IMR-90 (cell line): ENCODE measurements around the gene PROM2. TPM values are rescaled to one million over a fixed set of nuclear protein-coding genes. Genes with fewer than 3 reads are reported as not detected.

Source experiments
- ATAC-seq: fragments of 200-7000 bp; cut with Tn5 transposase; 2 replicates; pipeline ENCODE4 v1.9.1; 2020; ENCODE audit warnings: low read depth, mild to moderate bottlenecking, moderate library complexity
- BruUV-seq: library from RNA; stranded (reverse); fragments of 400-500 nt; replicated peaks from 2 replicates; lab custom pipeline; 2021; lab: Mats Ljungman, UMichigan
- CTCF ChIA-PET: fragments of 300-600 bp; formaldehyde crosslinking; extraction: SDS; loops from one replicate; lab custom pipeline; 2021; ENCODE audit warnings: antibody characterized with exemption; lab: Yijun Ruan, JAX
- POLR2A ChIA-PET: fragments of 300-600 bp; sonication (Branson Sonifier 250); formaldehyde crosslinking; loops from one replicate; lab custom pipeline; 2022; ENCODE audit warnings: antibody characterized with exemption; ENCODE audit not compliant: unreplicated experiment; lab: Charles Lee
- DNase-seq: peaks from one replicate; pipeline ENCODE4 v3.0.0; 2013
- H2AFZ ChIP-seq: replicated peaks from 2 replicates; pipeline ENCODE3; 2013; ENCODE audit warnings: low read length, mild to moderate bottlenecking; ENCODE audit not compliant: poor library complexity
- H2AK5ac ChIP-seq: 2 replicates; pipeline ENCODE4 v1.6.1; 2013; ENCODE audit warnings: low read depth, low read length, inconsistent platforms
- H2AK9ac ChIP-seq: replicated peaks from 2 replicates; pipeline ENCODE3; 2013; ENCODE audit warnings: mild to moderate bottlenecking, low read depth, low read length, moderate library complexity; ENCODE audit not compliant: poor library complexity
- H2BK120ac ChIP-seq: 2 replicates; pipeline ENCODE4 v1.6.1; 2013; ENCODE audit warnings: low read depth, low read length, inconsistent platforms
- H2BK15ac ChIP-seq: 3 replicates; pipeline ENCODE4 v1.6.1; 2013; ENCODE audit warnings: low read depth, low read length, inconsistent platforms
- H2BK20ac ChIP-seq: 2 replicates; pipeline ENCODE4 v1.6.1; 2013; ENCODE audit warnings: low read depth, mild to moderate bottlenecking, inconsistent platforms, low read length, moderate library complexity
- H2BK5ac ChIP-seq: 2 replicates; pipeline ENCODE4 v1.6.1; 2013; ENCODE audit warnings: mild to moderate bottlenecking, low read depth, low read length, inconsistent platforms; ENCODE audit not compliant: poor library complexity, severe bottlenecking
- H3K14ac ChIP-seq: replicated peaks from 2 replicates; pipeline ENCODE4 v1.6.1; 2013; ENCODE audit warnings: low read depth, low read length, inconsistent platforms
- H3K18ac ChIP-seq: 2 replicates; pipeline ENCODE4 v1.6.1; 2013; ENCODE audit warnings: low read depth, low read length, control low read depth
- H3K23ac ChIP-seq: 2 replicates; pipeline ENCODE4 v1.6.1; 2013; ENCODE audit warnings: low read depth, low read length, inconsistent platforms
- H3K27ac ChIP-seq: 2 replicates; pipeline ENCODE4 v1.5.1; 2013; ENCODE audit warnings: mild to moderate bottlenecking, control low read depth, low read length; ENCODE audit not compliant: insufficient read depth
- H3K27me3 ChIP-seq: 2 replicates; pipeline ENCODE4 v1.6.1; 2013; ENCODE audit warnings: low read length; ENCODE audit not compliant: control insufficient read depth, insufficient read depth
- H3K36me3 ChIP-seq: 2 replicates; pipeline ENCODE4 v1.6.1; 2013; ENCODE audit warnings: low read length, mixed read lengths; ENCODE audit not compliant: control insufficient read depth, insufficient read depth
- H3K4ac ChIP-seq: 2 replicates; pipeline ENCODE4 v1.6.1; 2013; ENCODE audit warnings: low read depth, low read length, inconsistent platforms
- H3K4me1 ChIP-seq: 2 replicates; pipeline ENCODE4 v1.6.1; 2013; ENCODE audit warnings: low read length, mixed read lengths; ENCODE audit not compliant: control insufficient read depth, insufficient read depth
- H3K4me2 ChIP-seq: 2 replicates; pipeline ENCODE4 v1.6.1; 2013; ENCODE audit warnings: low read depth, mild to moderate bottlenecking, control low read depth, low read length, moderate library complexity
- H3K4me3 ChIP-seq: 2 replicates; pipeline ENCODE4 v1.5.1; 2013; ENCODE audit warnings: low read depth, mild to moderate bottlenecking, control low read depth, low read length, moderate library complexity; ENCODE audit not compliant: insufficient read depth
- H3K56ac ChIP-seq: 2 replicates; pipeline ENCODE4 v1.6.1; 2013; ENCODE audit warnings: low read length, inconsistent platforms; ENCODE audit not compliant: insufficient read depth; ENCODE audit errors: extremely low read depth
- H3K79me1 ChIP-seq, 2 experiments: 2 replicates each; pipeline ENCODE4 v1.6.1; 2013; ENCODE audit warnings: low read length in 2 of 2, inconsistent platforms in 1 of 2, low read depth in 1 of 2
- H3K9ac ChIP-seq: 2 replicates; pipeline ENCODE4 v1.6.1; 2013; ENCODE audit warnings: low read depth, low read length, control low read depth
- H3K9me1 ChIP-seq: 2 replicates; pipeline ENCODE4 v1.6.1; 2013; ENCODE audit warnings: low read length, inconsistent platforms; ENCODE audit not compliant: insufficient read depth
- H3K9me3 ChIP-seq: 2 replicates; pipeline ENCODE4 v1.6.1; 2013; ENCODE audit warnings: low read length; ENCODE audit not compliant: control insufficient read depth, insufficient read depth
- H4K20me1 ChIP-seq: 2 replicates; pipeline ENCODE4 v1.6.1; 2013; ENCODE audit warnings: low read length, inconsistent platforms; ENCODE audit not compliant: insufficient read depth
- H4K5ac ChIP-seq: 2 replicates; pipeline ENCODE4 v1.6.1; 2013; ENCODE audit warnings: mild to moderate bottlenecking, low read depth, low read length, control low read depth
- H4K8ac ChIP-seq, 2 experiments: 2 replicates each; pipeline ENCODE4 v1.6.1; 2013; ENCODE audit warnings: low read depth in 2 of 2, low read length in 2 of 2, control low read depth in 1 of 2, inconsistent platforms in 1 of 2
- H4K91ac ChIP-seq: 2 replicates; pipeline ENCODE4 v1.6.1; 2013; ENCODE audit warnings: low read depth, low read length, inconsistent platforms; ENCODE audit not compliant: insufficient read depth
- CEBPB ChIP-seq: IDR thresholded peaks from 2 replicates; pipeline ENCODE4 v1.6.1; 2012; ENCODE audit warnings: low read depth, low read length, improper control_type of control experiment
- SMC3 ChIP-seq: fragments of 150-350 bp; IDR thresholded peaks from 2 replicates; pipeline ENCODE4 v1.6.1; 2016; ENCODE audit warnings: low read depth, mild to moderate bottlenecking, antibody characterized with exemption, low read length, moderate library complexity
- WGBS, 2 experiments: methylation state at CpG; one replicate each; pipeline versions ENCODE4 v1.1.5 to v1.1.7; 2013; ENCODE audit warnings: missing lambda C conversion rate in 2 of 2; ENCODE audit not compliant: insufficient read length in 1 of 2; ENCODE audit errors: extremely low coverage in 2 of 2; 5-methylcytosine and 5-hydroxymethylcytosine counted together
- dilution Hi-C: fragments of 300-500 bp; cut with HindIII; formaldehyde crosslinking; loops from one replicate; pipeline ENCODE4 v1.14.3; 2018; ENCODE audit warnings: low sequenced_read_pairs; ENCODE audit not compliant: unreplicated experiment
- in situ Hi-C: fragments of 300-500 bp; cut with MboI; formaldehyde crosslinking; loops from 3 replicates; pipeline ENCODE4 v1.14.3; 2019; ENCODE audit warnings: low sequenced_read_pairs, inconsistent platforms, mixed read lengths
- intact Hi-C: fragments of 100-400 bp; cut with micrococcal nuclease; formaldehyde crosslinking; loops from 2 replicates; pipeline ENCODE4 v1.10.0; 2022
- polyA plus RNA-seq, 3 experiments: library from polyadenylated mRNA; depleted of rRNA; stranded (reverse); fragments of >200 nt; gene quantifications; 2 replicates each; pipeline ENCODE4 v1.2.3, GENCODE V29; 2012; ENCODE audit warnings: low replicate concordance in 1 of 3
- total RNA-seq: library from RNA; depleted of rRNA; stranded (reverse); fragments of >200 nt; gene quantifications from 2 replicates; pipeline ENCODE4 v1.2.3, GENCODE V29; 2012

PROM2 gene
- total and polyA plus RNA-seq, 2 of the 4 experiments (the other 2 are of a cell fraction): 0.26 TPM; not detected in 1

- POLR2A ChIA-PET: no interaction called here
- H4K91ac ChIP-seq: no peak overlapping the region
- DNase-seq: no peak
- no peak overlapping the region for H3K56ac ChIP-seq
- H3K9ac ChIP-seq: no peak overlapping the region
- intact Hi-C loops (no loop called here), in situ Hi-C loops (no loop called here), dilution Hi-C loops (no loop called here)
- ATAC-seq: no peak
- H3K23ac ChIP-seq: no peak overlapping the region
- no peak overlapping the region for H4K5ac ChIP-seq
- no peak overlapping the region for H3K4me2 ChIP-seq
- no peaks in the 10 kb centered on the region for H3K9me1 ChIP-seq
- H2AK9ac ChIP-seq: no peak overlapping the region
- no peak overlapping the region for H3K4ac ChIP-seq
- CTCF ChIA-PET: no interaction called here
- H2BK15ac ChIP-seq: no peak overlapping the region
- no peaks in the 10 kb centered on the region for H3K79me1 ChIP-seq
- no peaks in the 10 kb centered on the region for H4K20me1 ChIP-seq
- no peaks in the 10 kb centered on the region; the same call in 1 of the 2 replicates for H3K9me3 ChIP-seq
- TF ChIP-seq CEBPB (no peak), SMC3 (no peak)
- no peak overlapping the region for H3K18ac ChIP-seq
- no peak overlapping the region for H3K14ac ChIP-seq
- H3K4me1 ChIP-seq: no peaks in the 10 kb centered on the region
- no peak overlapping the region for H2BK20ac ChIP-seq
- no peak overlapping the region for H2AFZ ChIP-seq
- no peak overlapping the region for H3K27ac ChIP-seq
- H3K27me3 ChIP-seq: peaks cover 2% of the 10 kb centered on the region; the same call in 1 of the 2 replicates
- BruUV-seq: no TSS peak
- H2AK5ac ChIP-seq: no peak overlapping the region
- no peaks in the 10 kb centered on the region for H3K36me3 ChIP-seq
- no peak overlapping the region for H4K8ac ChIP-seq
- no peak overlapping the region for H2BK5ac ChIP-seq
- 75% methylated on average over 1 of the region's 5 CpGs; no CpG with 5 or more reads in 1 of the 2 experiments for WGBS, 2 experiments
- H3K4me3 ChIP-seq: no peak overlapping the region
- H2BK120ac ChIP-seq: no peak overlapping the region
These were observed 13.6 kb downstream of the PROM2 start for GRCh38 chr2:95287806-95288205.
